HG03139 (cell line): ENCODE results near the gene ADGRL1.

Experiments
- ATAC-seq: cut with Tn5 transposase; IDR thresholded peaks from one replicate; pipeline ENCODE4 v1.9.1; 2021; ENCODE audit not compliant: unreplicated experiment

The ADGRL1 gene

GRCh38 chr19:14114854-14115253 is 91.1 kb downstream of the ADGRL1 start:
- ATAC-seq = no peak

GRCh38 chr19:14114439-14114838 is 91.5 kb downstream of the ADGRL1 start:
- ATAC-seq = no peak

- no peak for ATAC-seq
These were observed 92.1 kb downstream of the ADGRL1 start for GRCh38 chr19:14113762-14114414.

GRCh38 chr19:14112809-14113385 is 93.1 kb downstream of the ADGRL1 start:
- ATAC-seq = no peak

- no peak for ATAC-seq
These were observed 93.7 kb downstream of the ADGRL1 start for GRCh38 chr19:14112051-14112808.

- no peak for ATAC-seq
These were observed 94.5 kb downstream of the ADGRL1 start for GRCh38 chr19:14111486-14111885.

- ATAC-seq = no peak
These were observed 95.3 kb downstream of the ADGRL1 start for GRCh38 chr19:14110650-14111049.

- no peak for ATAC-seq
These were observed 98.1 kb downstream of the ADGRL1 start for GRCh38 chr19:14107581-14108461.

- no peak for ATAC-seq
These were observed 99.1 kb downstream of the ADGRL1 start for GRCh38 chr19:14106840-14107239.

- no peak for ATAC-seq
These were observed 100.3 kb downstream of the ADGRL1 start for GRCh38 chr19:14105680-14106079.

- no peak for ATAC-seq
These were observed 102.7 kb downstream of the ADGRL1 start for GRCh38 chr19:14103310-14103709.

- ATAC-seq = no peak
These were observed 103.2 kb downstream of the ADGRL1 start for GRCh38 chr19:14102756-14103155.

- no peak for ATAC-seq
These were observed 103.8 kb downstream of the ADGRL1 start for GRCh38 chr19:14102102-14102696.

- no peak for ATAC-seq
These were observed 104.9 kb downstream of the ADGRL1 start for GRCh38 chr19:14101003-14101545.
